Islet of Langerhans (tissue), 1 donor: ENCODE measurements around the gene SURF6.
"Not testable (repeated sequence)": the region's sequence is repeated elsewhere in the genome, so short reads cannot be mapped to it uniquely, and the experiment has no call there.

ENCODE experiments used
- FAIRE-seq: peaks from one replicate; lab custom pipeline; 2011; peaks lifted over from hg19 to GRCh38; lab: Jason Lieb, UNC

Gene SURF6

DNA sequence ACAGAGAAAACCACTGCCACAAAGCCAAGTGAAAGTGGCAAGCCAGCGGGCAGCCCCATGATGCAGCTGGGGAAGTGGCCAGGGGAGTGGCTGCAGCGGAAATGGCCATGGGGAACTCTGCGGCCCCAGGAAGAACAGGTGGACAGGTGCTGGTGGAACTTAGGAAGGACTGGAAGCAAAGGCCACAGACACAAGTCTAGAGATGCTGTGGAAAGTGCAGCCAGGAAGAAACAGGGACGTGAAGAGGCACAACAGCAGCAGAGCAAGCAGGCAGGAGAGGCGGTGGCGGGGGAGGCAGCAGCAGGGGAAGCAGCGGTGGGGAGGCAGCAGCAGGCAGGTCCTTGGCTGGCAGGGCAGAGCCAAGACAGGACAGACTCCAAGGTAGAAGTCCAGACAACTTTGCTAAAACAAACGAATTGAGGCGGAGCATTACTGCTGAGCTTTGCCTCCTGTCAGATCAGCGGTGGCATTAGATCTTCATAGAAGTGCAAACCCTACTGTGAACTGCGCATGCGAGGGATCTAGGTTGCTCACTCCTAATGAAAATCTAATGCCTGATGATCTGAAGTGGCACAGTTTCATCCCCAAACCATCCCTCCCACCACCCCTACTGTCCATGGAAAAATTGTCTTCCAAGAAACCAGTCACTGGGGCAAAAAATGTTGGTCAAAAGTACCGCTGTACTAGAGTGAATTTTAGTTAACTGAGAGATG is 11.8 kb downstream of the SURF6 start:
- FAIRE-seq: no peak

DNA sequence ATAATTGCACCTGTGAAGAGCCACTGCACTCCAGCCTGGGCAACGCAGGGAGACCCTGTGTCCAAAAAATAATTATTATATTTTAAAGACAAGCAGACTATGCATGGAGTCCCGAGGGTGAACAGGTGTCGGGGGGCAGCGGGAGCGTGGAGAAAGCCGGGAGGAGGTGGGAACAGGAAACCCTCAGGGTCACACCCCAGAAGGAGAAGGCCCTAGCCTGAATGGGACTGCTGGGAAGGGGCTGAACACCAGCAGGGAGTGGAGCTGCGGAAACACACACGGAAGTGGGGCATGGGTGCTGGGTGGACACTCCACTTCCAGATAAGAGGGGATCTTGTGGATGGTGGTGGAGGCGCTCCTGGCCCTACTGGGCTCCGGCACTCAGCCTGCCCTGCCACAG is 12.8 kb downstream of the SURF6 start:
- no peak for FAIRE-seq

DNA sequence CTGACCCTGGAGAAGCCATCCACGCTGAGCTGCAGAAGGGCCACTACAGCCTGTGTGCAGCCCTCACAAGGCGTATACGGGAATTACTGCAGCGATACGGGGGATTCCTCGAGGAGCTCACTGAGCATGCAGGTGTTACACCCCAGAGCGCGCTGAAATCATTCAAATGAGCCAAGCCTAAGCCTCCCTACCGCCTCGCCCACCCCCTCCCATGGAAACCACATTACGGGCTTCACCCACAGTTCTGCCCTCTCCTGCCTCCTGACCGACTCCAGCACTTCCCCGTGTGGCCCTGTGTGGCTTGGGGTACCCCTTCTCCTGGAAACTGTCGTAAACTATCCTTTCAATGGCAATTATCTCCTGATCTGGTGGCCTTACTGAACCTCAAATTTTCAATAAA is 13.3 kb downstream of the SURF6 start:
- no peak for FAIRE-seq

DNA sequence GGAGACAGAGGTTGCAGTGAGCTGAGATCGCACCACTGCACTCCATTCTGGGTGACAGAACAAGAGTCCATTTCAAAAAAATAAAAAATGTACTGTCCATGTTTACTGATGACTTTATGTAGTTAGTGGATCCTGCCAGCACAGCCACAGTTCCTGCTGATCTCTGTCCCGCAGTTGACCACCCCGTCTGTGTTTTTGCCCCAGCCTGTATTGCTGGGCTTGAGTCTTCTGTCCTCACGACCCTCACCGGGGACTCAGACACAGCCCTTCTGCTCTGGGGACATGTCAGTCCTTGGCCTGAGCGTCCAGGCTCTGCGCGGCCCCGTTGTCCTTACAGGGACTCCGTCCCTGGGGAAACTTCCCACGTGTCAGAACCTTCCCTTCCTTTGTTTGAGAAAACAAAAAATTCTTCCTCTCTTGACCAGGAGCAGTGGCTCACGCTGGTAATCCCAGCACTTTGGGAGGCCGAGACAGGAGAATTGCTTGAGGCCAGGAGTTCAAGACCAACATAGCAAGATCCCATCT is 14.5 kb downstream of the SURF6 start:
- FAIRE-seq: no peak

DNA sequence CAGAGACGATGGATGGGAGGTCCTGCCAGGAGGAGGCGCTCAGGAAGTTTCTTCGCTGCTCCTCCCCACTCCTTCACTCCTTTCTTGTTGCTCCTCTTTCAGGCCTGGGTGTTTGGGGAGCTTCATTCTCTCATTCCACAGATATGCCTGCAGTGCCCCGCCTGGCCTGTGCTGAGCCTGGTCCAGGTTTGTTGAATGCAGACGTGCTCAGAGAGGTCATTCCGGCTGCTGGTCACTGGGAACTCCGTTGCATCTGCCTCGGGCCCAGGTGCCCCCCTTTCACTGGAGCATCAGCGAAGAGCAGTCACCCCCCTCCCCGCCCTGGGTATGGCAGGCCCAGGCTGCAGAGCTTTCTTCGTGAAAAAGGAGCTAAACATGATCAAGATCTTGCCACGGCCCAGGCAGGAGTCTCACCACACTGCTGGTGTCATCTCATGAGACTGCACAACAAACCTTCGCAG is 15.5 kb downstream of the SURF6 start:
- FAIRE-seq: no peak

DNA sequence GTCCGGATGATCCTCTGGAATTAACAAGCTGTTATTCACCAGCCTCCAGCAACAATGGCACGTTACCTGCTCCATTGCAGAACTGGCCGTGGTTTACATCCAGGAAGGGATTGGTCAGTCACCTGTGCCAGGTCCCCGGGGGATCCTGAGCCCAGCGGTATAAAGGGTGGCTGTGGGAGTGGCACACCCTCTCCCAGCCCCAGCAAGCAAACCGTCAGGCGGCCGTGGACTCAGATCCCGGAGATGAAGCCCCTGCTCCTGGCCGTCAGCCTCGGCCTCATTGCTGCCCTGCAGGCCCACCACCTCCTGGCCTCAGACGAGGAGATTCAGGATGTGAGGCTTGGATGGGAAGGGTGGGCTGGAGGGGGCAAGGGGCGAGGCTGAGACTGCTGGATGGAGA is 18.4 kb downstream of the SURF6 start:
- not testable (repeated sequence) for FAIRE-seq

DNA sequence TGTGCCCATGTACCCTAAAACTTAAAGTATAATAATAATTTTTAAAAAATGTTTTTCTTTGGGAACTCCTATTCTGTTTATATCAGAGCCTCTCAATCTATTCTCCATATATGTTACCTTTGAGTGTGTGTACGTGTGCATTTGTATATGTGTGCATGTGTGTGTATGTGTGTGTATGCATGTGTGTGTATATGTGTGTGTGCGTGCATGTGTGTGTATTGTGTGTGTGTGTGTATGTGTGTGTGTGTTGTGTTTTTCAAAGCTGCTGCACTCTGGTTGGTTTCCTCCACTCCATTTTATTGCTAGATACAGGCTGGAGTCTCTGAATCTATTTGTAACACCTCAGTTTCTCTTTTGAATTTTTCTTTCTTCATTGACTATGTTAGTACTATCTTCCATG is 20.0 kb downstream of the SURF6 start:
- no peak for FAIRE-seq

DNA sequence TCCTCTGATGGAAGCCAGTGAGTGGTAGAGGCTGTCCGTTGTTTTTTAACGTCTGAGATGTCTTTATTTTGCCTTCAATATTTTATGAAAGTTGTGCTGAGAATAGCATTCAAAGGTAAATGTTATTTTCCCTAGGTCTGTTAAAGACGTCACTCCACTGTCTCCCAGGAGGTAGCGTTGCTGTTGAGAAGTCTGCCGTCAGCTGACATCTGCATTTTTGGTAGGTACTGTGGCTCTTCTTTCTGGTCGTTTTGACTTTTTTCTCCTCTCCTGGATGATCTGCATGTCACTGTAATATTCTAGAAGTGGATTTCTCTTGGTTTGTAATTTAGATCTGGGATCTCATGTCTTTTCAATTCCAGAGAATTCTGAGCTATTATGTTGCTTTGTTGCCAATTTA is 26.4 kb downstream of the SURF6 start:
- no peak for FAIRE-seq

DNA sequence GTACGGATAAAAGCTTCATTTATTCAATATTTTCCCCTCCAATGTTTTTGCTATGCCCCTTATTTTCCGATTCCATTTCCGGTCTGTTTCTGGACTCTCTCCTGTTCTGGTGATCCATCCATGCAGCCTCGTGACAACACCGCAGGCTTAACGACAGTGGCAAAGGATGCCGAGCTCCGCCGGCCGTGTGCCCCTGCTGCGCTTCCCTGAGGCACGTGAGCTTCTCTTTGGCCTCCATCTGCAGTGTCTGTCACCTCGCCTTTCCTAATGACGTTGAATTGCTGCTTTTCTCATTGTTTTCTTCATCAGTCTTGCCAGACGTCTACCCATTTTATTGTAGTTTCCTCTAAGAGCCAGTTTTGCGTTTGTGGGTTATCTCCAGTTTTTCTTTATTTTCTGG is 28.7 kb downstream of the SURF6 start:
- no peak for FAIRE-seq

DNA sequence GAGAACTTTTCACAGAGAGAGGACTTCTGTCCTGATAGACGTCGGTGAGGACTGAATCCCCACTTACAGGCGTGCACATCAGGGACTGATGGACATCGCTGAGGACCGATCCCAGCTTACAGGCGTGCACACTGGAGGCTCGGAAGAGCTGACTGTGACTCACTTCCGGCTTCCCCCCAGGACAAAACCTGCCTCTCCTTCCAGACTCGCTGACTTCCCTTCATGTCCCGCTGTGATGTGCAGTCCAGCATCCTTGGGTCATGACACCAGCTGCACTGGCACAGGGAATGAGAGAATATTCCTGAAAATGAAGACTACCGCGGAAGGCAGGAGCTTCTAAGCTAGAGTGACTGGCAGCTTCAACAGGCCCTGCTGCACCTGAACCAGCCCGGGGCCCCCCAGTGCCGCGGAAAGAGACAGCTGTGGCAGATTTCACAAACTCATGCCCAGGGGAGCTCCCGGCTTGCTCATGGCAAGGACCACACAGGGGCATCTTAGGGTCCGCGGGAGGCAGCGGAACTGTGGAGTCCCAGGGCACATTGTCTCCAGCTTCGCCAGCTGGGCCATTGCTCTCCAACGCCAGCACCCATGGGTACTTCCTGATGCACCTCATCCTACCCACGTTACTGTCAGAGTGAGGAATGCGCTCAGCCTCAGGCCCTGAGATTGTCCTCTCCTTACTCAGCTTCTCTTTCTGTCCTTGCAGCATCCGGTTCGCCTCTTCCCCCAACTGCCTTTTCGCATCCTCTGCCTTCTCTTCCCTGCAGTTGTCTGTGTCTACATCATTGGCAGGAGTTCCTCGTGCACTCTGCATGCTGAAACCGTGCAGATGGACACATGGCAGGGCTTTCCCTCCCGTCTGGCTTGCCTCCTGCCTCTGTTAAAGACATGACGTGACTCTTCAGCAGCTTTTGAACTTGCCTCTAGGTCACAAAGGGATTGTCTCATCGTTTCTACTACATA is 29.5 kb downstream of the SURF6 start:
- FAIRE-seq: no peak

DNA sequence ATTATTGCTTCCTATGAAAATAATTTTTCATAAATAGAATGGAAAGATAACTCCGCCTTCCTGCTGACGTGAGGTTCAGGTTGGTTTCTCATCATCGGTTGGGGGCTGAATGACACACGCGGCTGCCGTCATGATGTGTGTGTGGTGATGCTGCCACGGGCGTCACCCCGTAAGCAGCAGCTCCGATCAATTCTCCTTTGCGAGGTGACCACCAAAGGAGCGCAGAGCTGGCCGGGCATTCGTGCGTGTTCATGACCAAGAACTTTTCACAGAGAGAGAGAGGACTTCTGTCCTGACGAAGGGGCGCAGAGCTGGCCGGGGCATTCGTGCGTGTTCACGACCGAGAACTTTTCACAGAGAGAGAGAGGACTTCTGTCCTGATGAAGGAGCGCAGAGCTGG is 30.3 kb downstream of the SURF6 start:
- FAIRE-seq: no peak

DNA sequence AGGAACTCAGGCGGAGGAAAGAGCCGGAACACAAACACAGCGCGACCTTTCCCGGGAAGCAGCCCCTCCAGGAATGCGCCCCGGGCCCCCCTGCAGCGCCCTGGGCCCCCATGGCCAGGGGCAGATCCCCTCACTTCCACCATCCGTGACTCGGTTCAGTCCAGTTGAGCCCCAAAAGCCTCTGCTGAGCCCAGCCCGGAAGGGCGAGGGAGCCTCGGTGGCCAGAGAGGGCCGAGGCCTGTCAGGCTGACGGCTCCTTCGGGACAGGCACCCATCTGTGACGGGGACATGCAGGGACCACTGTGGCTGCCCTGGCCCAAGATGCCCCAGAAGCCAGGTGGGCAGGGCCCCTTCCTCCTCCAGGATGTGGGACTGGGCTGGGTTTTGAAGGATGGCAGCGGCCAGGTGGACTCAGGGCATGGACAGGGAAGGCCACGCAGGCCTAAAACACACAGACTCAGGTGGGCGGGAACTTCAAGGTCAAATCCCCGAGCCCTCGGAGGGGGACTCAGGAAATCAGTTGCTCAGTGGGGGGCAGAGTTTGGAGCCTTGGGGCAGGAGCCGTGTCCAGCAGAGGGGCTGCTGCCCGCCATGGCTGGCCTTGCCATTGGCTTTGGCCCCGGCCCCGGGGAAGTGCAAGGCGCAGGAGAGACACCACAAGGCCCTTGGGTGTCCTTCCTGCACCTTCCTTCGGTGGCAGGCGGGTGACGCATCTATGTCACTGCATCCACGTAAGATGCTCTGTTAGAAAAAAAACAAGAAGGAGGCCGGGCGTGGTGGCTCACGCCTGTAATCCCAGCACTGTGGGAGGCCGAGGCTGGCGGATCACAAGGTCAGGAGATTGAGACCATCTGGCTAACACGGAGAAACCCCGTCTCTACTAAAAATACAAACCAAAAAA is 31.3 kb downstream of the SURF6 start:
- FAIRE-seq: no peak

DNA sequence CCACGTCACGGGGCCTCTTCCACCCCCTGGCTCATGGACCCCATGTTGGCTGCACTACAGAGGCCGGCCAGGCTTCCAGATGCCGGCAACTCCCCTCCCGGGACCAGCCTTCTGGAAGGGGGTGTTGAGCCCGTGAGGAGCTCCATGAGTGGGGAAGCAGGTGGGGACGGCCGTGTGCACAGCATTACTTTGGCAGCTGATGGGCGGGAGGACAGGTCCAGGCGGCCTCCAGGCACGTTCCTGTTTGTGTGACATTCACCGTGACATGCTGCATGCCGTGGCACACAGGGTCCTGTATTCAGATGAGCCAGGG is 31.9 kb downstream of the SURF6 start:
- FAIRE-seq: no peak

DNA sequence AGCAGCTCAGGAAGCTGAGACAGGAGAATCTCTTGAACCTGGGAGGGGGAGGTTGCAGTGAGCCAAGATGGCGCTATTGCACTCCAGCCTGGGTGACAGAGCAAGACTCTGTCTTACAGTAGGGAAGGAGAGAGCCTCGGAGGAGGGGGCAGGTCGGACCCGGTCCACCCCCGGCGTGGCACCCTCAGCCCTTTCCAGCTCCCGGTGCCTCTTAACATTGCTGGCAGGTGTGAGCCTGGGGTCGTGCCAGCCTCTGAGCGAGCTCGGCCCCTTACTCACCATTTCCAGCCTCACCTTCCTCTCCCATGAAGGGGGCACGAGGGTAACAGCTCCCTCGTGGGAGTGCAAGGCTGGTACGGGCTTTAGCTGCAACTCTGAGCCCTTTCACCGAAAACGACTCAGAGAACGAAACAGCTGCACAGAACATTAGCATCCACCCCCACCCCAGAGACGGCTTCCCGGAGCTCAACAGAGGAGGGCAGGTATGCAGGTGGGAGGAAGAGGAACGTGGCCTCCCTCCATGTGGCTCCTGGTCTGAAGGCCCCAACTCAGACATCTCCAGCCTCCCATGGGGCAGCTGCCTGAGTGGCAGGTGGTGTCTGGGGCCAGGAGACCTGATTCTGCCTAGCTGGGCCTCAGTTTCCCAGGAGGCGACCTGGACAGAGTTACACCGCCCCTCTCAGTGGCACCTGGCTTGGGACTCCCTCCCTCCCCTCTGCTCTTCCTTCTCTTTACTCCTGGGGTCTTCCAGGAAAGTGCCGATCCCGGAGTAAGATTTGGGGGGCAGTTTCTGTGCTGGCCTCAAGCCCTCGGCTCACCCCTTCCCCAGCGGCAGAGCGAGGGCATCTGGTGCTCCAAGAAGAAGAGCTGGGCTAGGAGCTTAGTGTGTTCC is 32.5 kb downstream of the SURF6 start:
- no peak for FAIRE-seq

DNA sequence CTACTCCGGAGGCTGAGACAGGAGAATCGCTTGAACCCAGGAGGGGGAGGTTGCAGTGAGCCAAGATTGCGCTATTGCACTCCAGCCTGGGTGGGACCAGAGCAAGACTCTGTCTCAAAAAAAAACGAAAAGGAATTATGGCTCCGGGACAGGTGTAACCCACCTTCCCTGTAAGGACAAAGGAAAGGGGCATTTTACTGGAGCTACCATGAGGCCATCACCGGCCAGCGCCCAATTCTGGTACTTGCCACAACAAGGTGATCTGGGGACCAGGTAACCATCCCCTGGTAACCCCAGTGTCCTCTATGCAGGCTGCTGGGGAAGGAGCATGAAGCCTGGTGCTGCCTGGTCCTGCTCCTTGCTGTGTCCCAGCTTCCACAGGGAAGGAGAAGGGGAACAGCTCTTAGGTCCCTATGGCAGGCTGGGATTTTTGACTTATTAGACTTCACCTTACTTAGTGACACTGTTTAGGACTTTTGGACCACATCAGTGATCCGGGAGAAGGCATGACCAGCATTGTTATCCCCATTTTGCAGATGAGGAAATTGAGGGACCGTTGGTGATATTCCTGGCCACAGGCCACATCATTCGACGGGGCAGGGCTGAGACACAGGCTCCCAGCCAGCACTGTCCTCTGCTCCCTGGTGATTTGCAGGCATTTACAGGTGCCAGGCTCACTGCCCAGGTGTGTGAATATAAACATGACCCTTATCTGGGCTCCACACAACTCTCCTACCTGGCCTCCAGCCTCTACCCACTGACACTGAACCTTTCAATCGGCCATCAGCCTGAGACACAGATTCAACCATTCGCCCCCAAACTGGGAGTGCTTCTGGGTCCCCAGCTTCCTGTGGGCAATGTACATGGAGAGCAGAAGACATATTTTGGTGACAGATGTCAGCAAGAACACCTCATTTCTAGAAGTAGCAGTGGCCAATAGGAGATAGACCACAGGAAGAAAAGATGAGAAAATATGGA is 34.4 kb downstream of the SURF6 start:
- no peak for FAIRE-seq

DNA sequence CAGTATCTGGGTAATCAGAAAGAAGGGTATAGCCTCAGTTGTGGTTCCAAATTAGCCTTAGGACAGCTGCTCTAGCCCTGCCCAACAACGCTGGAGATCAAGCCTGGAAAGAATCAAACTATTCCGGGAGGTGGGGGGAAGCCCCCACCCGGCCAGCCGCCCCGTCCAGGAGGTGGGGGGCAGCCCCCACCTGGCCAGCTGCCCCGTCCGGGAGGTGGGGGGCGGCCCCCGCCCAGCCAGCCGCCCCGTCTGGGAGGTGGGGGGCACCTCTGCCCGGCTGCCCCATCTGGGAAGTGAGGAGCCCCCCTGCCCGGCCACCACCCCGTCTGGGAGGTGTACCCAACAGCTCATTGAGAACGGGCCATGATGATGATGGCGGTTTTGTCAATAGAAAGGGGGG is 36.0 kb downstream of the SURF6 start:
- not testable (repeated sequence) for FAIRE-seq

DNA sequence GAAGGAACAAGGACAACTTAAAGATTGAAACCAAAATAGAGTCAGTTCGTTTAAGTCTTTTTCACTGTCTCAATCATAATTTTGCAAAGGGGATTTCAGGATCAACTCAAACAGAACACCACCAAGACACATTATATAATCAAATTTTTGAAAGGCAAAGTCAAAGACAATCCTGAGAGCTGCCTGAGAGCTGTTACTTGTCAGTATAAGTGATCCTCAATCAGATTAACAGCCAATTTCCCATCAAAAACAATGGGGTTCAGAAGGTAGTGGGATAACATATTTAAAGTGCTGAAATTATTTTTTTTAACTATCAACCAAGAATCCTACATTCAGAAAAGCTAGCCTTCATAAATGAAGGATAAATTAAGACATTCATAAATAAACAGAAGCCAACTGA is 41.7 kb downstream of the SURF6 start:
- no peak for FAIRE-seq

DNA sequence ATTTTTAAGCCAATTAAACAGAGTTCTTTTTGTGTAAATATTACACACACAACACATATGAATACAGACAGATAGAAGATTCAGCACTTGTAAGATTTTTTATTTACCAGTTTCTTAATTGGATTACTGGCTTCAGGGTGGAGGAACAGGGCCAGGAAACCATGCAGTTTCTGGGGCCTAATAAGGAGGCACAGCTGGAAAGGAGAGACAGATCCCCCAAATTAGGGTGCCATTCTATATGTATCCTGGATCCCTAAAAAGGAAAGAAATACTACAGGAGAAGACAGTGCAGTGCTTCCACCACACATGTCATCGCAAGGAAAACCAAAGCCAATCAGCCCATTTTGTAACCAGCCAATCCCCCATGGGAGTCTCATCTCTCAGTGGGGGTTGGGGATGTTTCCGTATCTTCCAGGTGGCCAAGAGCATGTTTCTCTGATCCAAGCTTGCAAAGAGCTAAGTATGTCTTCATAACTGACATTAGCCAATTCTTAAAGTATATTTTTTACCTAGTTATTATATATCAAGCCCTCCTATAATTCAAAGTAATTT is 45.2 kb downstream of the SURF6 start:
- no peak for FAIRE-seq

DNA sequence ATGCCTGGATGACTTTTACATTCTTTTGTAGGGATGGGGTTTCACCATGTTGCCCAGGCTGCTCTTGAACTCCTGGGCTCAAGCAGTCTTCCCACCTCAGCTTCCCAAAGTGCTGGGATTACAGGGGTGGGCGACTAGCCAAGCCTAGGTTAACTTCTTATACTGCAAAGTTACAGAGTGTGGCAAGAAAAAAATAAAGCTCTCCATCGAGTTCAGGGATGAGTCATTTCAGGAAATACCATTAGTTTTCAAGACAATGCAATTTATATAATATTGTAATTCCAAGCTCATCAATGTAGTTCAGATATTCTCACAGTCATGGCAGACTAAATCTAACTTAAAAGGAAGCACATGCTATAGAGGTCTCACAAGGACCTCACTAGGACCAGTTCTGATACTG is 49.5 kb downstream of the SURF6 start:
- no peak for FAIRE-seq

DNA sequence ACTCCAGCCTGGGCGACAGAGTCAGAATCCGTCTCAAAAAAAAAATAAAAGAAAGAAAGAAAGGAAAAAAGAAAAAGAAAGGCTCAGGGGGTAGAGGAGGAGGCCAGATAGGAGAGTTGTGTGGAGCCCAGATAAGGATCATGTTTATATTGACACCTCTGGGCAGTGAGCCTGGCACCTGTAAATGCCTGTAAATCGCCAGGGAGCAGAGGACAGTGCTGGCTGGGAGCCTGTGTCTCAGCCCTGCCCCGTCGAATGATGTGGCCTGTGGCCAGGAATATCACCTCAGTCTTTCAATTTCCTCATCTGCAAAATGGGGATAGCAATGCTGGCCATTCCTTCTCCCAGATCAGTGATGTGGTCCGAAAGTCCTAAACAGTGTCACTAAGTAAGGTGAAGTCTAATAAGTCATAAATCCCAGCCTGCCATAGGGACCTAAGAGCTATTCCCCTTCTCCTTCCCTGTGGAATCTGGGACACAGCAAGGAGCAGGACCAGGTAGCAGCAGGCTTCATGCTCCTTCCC is 50.7 kb downstream of the SURF6 start:
- FAIRE-seq: no peak
